ENCODE results near the gene MSI2. TPM values are rescaled to one million over a fixed set of nuclear protein-coding genes. Genes with fewer than 3 reads are reported as not detected.

Gene MSI2
- total and polyA plus RNA-seq, 2 donors (not counting 1 experiment from before 2014, with no cell fraction given) = 16.1 to 196 TPM

- Mint-ChIP-seq H3K9me3 (ENCODE audit: insufficient read depth) (no peaks in the 10 kb centered on the region), H3K27me3 (no peaks in the 10 kb centered on the region), H3K27ac (peak overlapping the region; percentile 32), H3K4me1 (peaks cover 42% of the 10 kb centered on the region), H3K4me3 (no peak overlapping the region)
- H3K9ac ChIP-seq (ENCODE audit: low read length) = no peak overlapping the region
- H3K4me3 ChIP-seq (ENCODE audit: control extremely low read depth in 1 of 5, extremely low read depth in 1 of 5, insufficient read depth in 1 of 5, low read depth in 2 of 5, low read length in 4 of 5) = no peak overlapping the region
- peaks cover 32% of the 10 kb centered on the region for H3K79me2 ChIP-seq (ENCODE audit: control insufficient read depth, insufficient read depth, low read length)
- no peaks in the 10 kb centered on the region for H3K9me3 ChIP-seq (ENCODE audit: control extremely low read depth in 1 of 3, control insufficient read depth in 2 of 3, insufficient read depth in 1 of 3, low read length in 2 of 3)
- H2AFZ ChIP-seq (ENCODE audit: insufficient read depth, low read depth, low read length, poor library complexity, severe bottlenecking) = no peak overlapping the region
- ChIA-PET POLR2A (no interaction called here), CTCF (no interaction called here)
- H3K4me1 ChIP-seq (ENCODE audit: control insufficient read depth in 2 of 2, insufficient read depth in 2 of 2, low read length in 2 of 2) = peaks cover 32 to 37% of the 10 kb centered on the region in 2 donors
- TF ChIP-seq, protein P1, sequence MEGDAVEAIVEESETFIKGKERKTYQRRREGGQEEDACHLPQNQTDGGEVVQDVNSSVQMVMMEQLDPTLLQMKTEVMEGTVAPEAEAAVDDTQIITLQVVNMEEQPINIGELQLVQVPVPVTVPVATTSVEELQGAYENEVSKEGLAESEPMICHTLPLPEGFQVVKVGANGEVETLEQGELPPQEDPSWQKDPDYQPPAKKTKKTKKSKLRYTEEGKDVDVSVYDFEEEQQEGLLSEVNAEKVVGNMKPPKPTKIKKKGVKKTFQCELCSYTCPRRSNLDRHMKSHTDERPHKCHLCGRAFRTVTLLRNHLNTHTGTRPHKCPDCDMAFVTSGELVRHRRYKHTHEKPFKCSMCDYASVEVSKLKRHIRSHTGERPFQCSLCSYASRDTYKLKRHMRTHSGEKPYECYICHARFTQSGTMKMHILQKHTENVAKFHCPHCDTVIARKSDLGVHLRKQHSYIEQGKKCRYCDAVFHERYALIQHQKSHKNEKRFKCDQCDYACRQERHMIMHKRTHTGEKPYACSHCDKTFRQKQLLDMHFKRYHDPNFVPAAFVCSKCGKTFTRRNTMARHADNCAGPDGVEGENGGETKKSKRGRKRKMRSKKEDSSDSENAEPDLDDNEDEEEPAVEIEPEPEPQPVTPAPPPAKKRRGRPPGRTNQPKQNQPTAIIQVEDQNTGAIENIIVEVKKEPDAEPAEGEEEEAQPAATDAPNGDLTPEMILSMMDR (IDR thresholded peaks at IDR 0.05) = no peak
- TF ChIP-seq EZH2 (IDR thresholded peaks at IDR 0.05; ENCODE audit: borderline replicate concordance, insufficient read depth, low read depth, low read length, poor library complexity, severe bottlenecking) = no peak
- ATAC-seq (ENCODE audit: low read depth) (no peak), DNase-seq (no peak)
- peaks cover 6% of the 10 kb centered on the region for H4K20me1 ChIP-seq (ENCODE audit: control insufficient read depth, insufficient read depth, low read length, poor library complexity, severe bottlenecking)
- H3K27me3 ChIP-seq (replicated peaks in 1 of 4; ENCODE audit: control extremely low read depth in 1 of 4, control insufficient read depth in 3 of 4, insufficient read depth in 4 of 4, low read length in 3 of 4) = no peaks in the 10 kb centered on the region
- H3K27ac ChIP-seq (ENCODE audit: low read length in 2 of 2) = no peak overlapping the region
- H3K4me2 ChIP-seq (replicated peaks; ENCODE audit: low read depth, low read length, poor library complexity, severe bottlenecking) = no peak overlapping the region
- intact Hi-C loops (cut with micrococcal nuclease) = no loop called here
- no peaks in the 10 kb centered on the region for H3K36me3 ChIP-seq (replicated peaks in 1 of 2; ENCODE audit: control extremely low read depth in 1 of 2, control insufficient read depth in 1 of 2, extremely low read depth in 1 of 2, insufficient read depth in 2 of 2, low read length in 1 of 2)
- 100% methylated on average over 2 of the region's 7 CpGs for WGBS (ENCODE audit: insufficient coverage)
These were observed 267.8 kb downstream of the MSI2 start for GRCh38 chr17:57523926-57524632.

GRCh38 chr17:57524839-57525568 is 268.7 kb downstream of the MSI2 start:
- Histone ChIP-seq H3K27me3 (replicated peaks in 1 of 4; ENCODE audit: control extremely low read depth in 1 of 4, control insufficient read depth in 3 of 4, insufficient read depth in 4 of 4, low read length in 3 of 4) (no peaks in the 10 kb centered on the region), H3K9me3 (ENCODE audit: control extremely low read depth in 1 of 3, control insufficient read depth in 2 of 3, insufficient read depth in 1 of 3, low read length in 2 of 3) (no peaks in the 10 kb centered on the region), H3K9ac (ENCODE audit: low read length) (no peak overlapping the region), H3K79me2 (ENCODE audit: control insufficient read depth, insufficient read depth, low read length) (peaks cover 32% of the 10 kb centered on the region), H2AFZ (ENCODE audit: insufficient read depth, low read depth, low read length, poor library complexity, severe bottlenecking) (no peak overlapping the region), H3K27ac (ENCODE audit: low read length in 2 of 2) (no peak overlapping the region), H3K4me2 (replicated peaks; ENCODE audit: low read depth, low read length, poor library complexity, severe bottlenecking) (peak overlapping the region; percentile 31), H3K4me1 (ENCODE audit: control insufficient read depth in 2 of 2, insufficient read depth in 2 of 2, low read length in 2 of 2) (peaks cover 34 to 42% of the 10 kb centered on the region in 2 donors), H3K36me3 (replicated peaks in 1 of 2; ENCODE audit: control extremely low read depth in 1 of 2, control insufficient read depth in 1 of 2, extremely low read depth in 1 of 2, insufficient read depth in 2 of 2, low read length in 1 of 2) (no peaks in the 10 kb centered on the region), H4K20me1 (ENCODE audit: control insufficient read depth, insufficient read depth, low read length, poor library complexity, severe bottlenecking) (peaks cover 6% of the 10 kb centered on the region), H3K4me3 (ENCODE audit: control extremely low read depth in 1 of 5, extremely low read depth in 1 of 5, insufficient read depth in 1 of 5, low read depth in 2 of 5, low read length in 4 of 5) (no peak overlapping the region)
- intact Hi-C loops (cut with micrococcal nuclease) = no loop called here
- H3K9me3 Mint-ChIP-seq (ENCODE audit: insufficient read depth) = no peaks in the 10 kb centered on the region
- ChIA-PET CTCF (no interaction called here), POLR2A (no interaction called here)
- WGBS (ENCODE audit: insufficient coverage) = 27% methylated on average over 2 of the region's 4 CpGs
- H3K4me3 Mint-ChIP-seq = peak overlapping the region; percentile 20
- H3K27ac Mint-ChIP-seq = peak overlapping the region; percentile 32
- H3K27me3 Mint-ChIP-seq = no peaks in the 10 kb centered on the region
- H3K4me1 Mint-ChIP-seq = peaks cover 48% of the 10 kb centered on the region
- DNase-seq = no peak
- TF ChIP-seq, protein P1 (IDR thresholded peaks at IDR 0.05) = no peak
- no peak for TF ChIP-seq EZH2 (IDR thresholded peaks at IDR 0.05; ENCODE audit: borderline replicate concordance, insufficient read depth, low read depth, low read length, poor library complexity, severe bottlenecking)
- peak; percentile 33 for ATAC-seq (ENCODE audit: low read depth)

All from B cell (primary cell).